A549 treated with AZD9567 at 1 μM for 4 hours (cell line): ENCODE results near the gene DHX57. TPM values are rescaled to one million over a fixed set of nuclear protein-coding genes. Genes with fewer than 3 reads are reported as not detected.

Experiments
- total RNA-seq: library from RNA; stranded (reverse); fragments of 200-300 nt; extraction: Qiagen RNA extraction; gene quantifications from 5 replicates; pipeline ENCODE4 v1.2.3, GENCODE V29; 2022; ENCODE audit not compliant: insufficient read depth

Gene DHX57, protein sequence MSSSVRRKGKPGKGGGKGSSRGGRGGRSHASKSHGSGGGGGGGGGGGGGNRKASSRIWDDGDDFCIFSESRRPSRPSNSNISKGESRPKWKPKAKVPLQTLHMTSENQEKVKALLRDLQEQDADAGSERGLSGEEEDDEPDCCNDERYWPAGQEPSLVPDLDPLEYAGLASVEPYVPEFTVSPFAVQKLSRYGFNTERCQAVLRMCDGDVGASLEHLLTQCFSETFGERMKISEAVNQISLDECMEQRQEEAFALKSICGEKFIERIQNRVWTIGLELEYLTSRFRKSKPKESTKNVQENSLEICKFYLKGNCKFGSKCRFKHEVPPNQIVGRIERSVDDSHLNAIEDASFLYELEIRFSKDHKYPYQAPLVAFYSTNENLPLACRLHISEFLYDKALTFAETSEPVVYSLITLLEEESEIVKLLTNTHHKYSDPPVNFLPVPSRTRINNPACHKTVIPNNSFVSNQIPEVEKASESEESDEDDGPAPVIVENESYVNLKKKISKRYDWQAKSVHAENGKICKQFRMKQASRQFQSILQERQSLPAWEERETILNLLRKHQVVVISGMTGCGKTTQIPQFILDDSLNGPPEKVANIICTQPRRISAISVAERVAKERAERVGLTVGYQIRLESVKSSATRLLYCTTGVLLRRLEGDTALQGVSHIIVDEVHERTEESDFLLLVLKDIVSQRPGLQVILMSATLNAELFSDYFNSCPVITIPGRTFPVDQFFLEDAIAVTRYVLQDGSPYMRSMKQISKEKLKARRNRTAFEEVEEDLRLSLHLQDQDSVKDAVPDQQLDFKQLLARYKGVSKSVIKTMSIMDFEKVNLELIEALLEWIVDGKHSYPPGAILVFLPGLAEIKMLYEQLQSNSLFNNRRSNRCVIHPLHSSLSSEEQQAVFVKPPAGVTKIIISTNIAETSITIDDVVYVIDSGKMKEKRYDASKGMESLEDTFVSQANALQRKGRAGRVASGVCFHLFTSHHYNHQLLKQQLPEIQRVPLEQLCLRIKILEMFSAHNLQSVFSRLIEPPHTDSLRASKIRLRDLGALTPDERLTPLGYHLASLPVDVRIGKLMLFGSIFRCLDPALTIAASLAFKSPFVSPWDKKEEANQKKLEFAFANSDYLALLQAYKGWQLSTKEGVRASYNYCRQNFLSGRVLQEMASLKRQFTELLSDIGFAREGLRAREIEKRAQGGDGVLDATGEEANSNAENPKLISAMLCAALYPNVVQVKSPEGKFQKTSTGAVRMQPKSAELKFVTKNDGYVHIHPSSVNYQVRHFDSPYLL (N-terminal part only)
- 17.1 to 19.5 TPM (median 19.0 TPM) in 5 replicates for total RNA-seq

DNA sequence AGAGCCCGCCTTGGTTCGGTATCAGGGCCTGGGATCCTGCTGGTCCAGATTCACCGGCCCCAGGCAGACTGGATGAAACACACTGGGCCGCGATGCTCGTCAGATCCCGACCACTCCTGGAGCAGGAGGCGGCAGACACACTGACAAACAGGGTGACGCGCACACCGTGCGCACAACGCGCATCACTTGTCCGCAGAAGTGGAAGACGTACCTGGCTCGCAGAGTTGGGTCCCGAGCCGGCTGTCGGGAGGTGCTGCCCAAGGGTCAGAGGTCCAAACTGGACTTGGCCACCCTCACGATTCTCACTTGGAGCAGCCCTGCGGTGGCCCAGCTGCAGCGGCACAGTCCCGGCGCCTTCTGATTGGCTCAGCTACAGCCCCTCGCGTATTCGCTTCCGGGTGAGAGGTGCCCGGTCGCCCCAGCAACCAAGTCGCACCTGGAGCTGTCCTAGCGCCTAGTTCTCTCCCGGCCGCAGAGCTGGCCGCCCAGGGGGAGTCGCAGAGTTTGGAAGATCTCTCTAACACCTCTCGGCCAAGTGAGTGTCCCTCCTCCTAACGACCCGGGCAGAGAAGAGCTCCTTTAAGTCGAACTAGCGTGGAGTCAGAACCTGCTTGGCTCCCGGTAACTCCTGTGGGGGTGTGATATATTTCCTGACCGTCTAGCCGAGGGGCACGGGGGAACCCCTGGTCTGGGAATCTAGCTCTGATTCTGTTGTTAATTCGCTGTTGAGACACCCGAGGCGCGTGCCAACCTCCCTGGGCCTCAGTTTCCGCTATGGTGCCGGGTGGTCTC, at the start of gene DHX57, which contains the start of gene MORN2:
Gene DHX57 (minus strand): TSS at position 359 of the 792 bp plus-strand sequence. CDS start 7,529 bp downstream, outside the sequence.
Gene MORN2 (plus strand): TSS at position 401 of the 792 bp plus-strand sequence.

GRCh38 chr2:38889575-38889974, 13.8 kb upstream of the DHX57 start, which contains the start of gene ARHGEF33:
ARHGEF33 (plus strand) TSS chr2:38889875; CDS start chr2:38919448, 29,573 bp downstream.

GRCh38 chr2:38750891-38751595, 124.7 kb downstream of the DHX57 start, which contains the start of gene SRSF7:
SRSF7 (minus strand) TSS chr2:38751361; CDS start chr2:38751256, 105 bp downstream.

Other genes starting within 250 kb of the DHX57 start
- gene GALM, start 209.8 kb downstream of the DHX57 start, total RNA-seq = 14.7 to 20.2 TPM (median 15.2 TPM) in 5 replicates
- 307 to 415 TPM (median 374 TPM) in 5 replicates for gene SRSF7, start 124.6 kb downstream of the DHX57 start, total RNA-seq
- 29.5 to 39.7 TPM (median 39.2 TPM) in 5 replicates for gene GEMIN6, start 97.7 kb downstream of the DHX57 start, total RNA-seq
- 38.3 to 61.2 TPM (median 40.2 TPM) in 5 replicates for gene MORN2, start within 50 bp of the DHX57 start, total RNA-seq
- 0.02 to 0.11 TPM (median 0.10 TPM) in 3 of 5 replicates, not detected in the others for gene ARHGEF33, start 13.9 kb upstream of the DHX57 start, total RNA-seq
- gene SOS1, start 245.1 kb upstream of the DHX57 start, total RNA-seq = 12.0 to 19.0 TPM (median 15.8 TPM) in 5 replicates